Large intestine (tissue), 3 donors: ENCODE measurements around the gene VPS50. TPM values are rescaled to one million over a fixed set of nuclear protein-coding genes. Genes with fewer than 3 reads are reported as not detected.
"Not testable (repeated sequence)": the region's sequence is repeated elsewhere in the genome, so short reads cannot be mapped to it uniquely, and the experiment has no call there.

Experiments
- DNase-seq, 2 donors: peaks; one replicate each; pipeline versions ENCODE4 v3.0.0 to v3.0.0-alpha.2; 2013
- H3K27ac ChIP-seq: one replicate; pipeline ENCODE4 v1.5.1; 2013; ENCODE audit warnings: low read length
- H3K27me3 ChIP-seq: 2 replicates; pipeline ENCODE4 v1.6.1; 2013; ENCODE audit warnings: low read length; ENCODE audit not compliant: control insufficient read depth, insufficient read depth
- H3K36me3 ChIP-seq: 2 replicates; pipeline ENCODE4 v1.6.1; 2013; ENCODE audit warnings: low read length; ENCODE audit not compliant: control insufficient read depth, insufficient read depth
- H3K4me1 ChIP-seq: one replicate; pipeline ENCODE4 v1.6.1; 2013; ENCODE audit warnings: low read length; ENCODE audit not compliant: control insufficient read depth, insufficient read depth
- H3K4me3 ChIP-seq: one replicate; pipeline ENCODE4 v1.5.1; 2013; ENCODE audit warnings: low read length
- H3K9me3 ChIP-seq: one replicate; pipeline ENCODE4 v1.6.1; 2013; ENCODE audit warnings: mild to moderate bottlenecking, low read depth, low read length, moderate library complexity; ENCODE audit not compliant: control insufficient read depth
- WGBS: methylation state at CpG from one replicate; pipeline ENCODE4 v1.1.5; 2013; ENCODE audit warnings: low lambda C conversion rate; ENCODE audit not compliant: insufficient coverage; 5-methylcytosine and 5-hydroxymethylcytosine counted together
- polyA plus RNA-seq: library from polyadenylated mRNA; unstranded; fragments of 120-200 nt; gene quantifications from one replicate; pipeline ENCODE4 v1.2.1, GENCODE V29; 2013

Gene VPS50
- polyA plus RNA-seq, 1 donor: 22.5 TPM

- H3K4me1 ChIP-seq, H3K36me3 ChIP-seq, H3K9me3 ChIP-seq, H3K27ac ChIP-seq, H3K27me3 ChIP-seq, H3K4me3 ChIP-seq, DNase-seq: not testable (repeated sequence)
- WGBS: 100% methylated on average over 1 of the region's 2 CpGs
Observed at GRCh38 chr7:93326291-93326690, 94.1 kb downstream of the VPS50 start.

- WGBS: no CpG with 5 or more reads among the region's 3 CpGs
- DNase-seq: no peak
- Histone ChIP-seq H3K9me3 (no peaks in the 10 kb centered on the region), H3K27me3 (no peaks in the 10 kb centered on the region), H3K4me1 (no peaks in the 10 kb centered on the region), H3K36me3 (no peaks in the 10 kb centered on the region), H3K4me3 (no peak overlapping the region), H3K27ac (no peak overlapping the region)
Observed at GRCh38 chr7:93327006-93327633, 95.0 kb downstream of the VPS50 start.

- Histone ChIP-seq H3K4me3 (no peak overlapping the region), H3K4me1 (no peaks in the 10 kb centered on the region), H3K27me3 (no peaks in the 10 kb centered on the region), H3K9me3 (no peaks in the 10 kb centered on the region), H3K36me3 (peaks cover 2% of the 10 kb centered on the region), H3K27ac (no peak overlapping the region)
- WGBS: 100% methylated on average over 1 of the region's 3 CpGs
- DNase-seq: no peak
Observed at GRCh38 chr7:93331706-93332105, 99.5 kb downstream of the VPS50 start.

GRCh38 chr7:93332172-93332571 is 100.0 kb downstream of the VPS50 start:
- WGBS: 100% methylated on average over 1 of the region's 2 CpGs
- H3K27me3 ChIP-seq: no peaks in the 10 kb centered on the region
- H3K4me3 ChIP-seq: no peak overlapping the region
- DNase-seq: no peak
- H3K4me1 ChIP-seq: no peaks in the 10 kb centered on the region
- peaks cover 2% of the 10 kb centered on the region for H3K36me3 ChIP-seq
- no peaks in the 10 kb centered on the region for H3K9me3 ChIP-seq
- H3K27ac ChIP-seq: no peak overlapping the region

- Histone ChIP-seq H3K4me3 (no peak overlapping the region), H3K4me1 (no peaks in the 10 kb centered on the region), H3K36me3 (peaks cover 9% of the 10 kb centered on the region), H3K27ac (no peak overlapping the region), H3K27me3 (no peaks in the 10 kb centered on the region), H3K9me3 (no peaks in the 10 kb centered on the region)
- no peak for DNase-seq
- no CpG with 5 or more reads among the region's 2 CpGs for WGBS
Observed at GRCh38 chr7:93337052-93337451, 104.9 kb downstream of the VPS50 start.

GRCh38 chr7:93342178-93342577 is 110.0 kb downstream of the VPS50 start:
- not testable (repeated sequence) for H3K9me3 ChIP-seq, DNase-seq, H3K4me1 ChIP-seq, H3K4me3 ChIP-seq, H3K36me3 ChIP-seq, H3K27ac ChIP-seq, H3K27me3 ChIP-seq
- no CpG with 5 or more reads among the region's 13 CpGs for WGBS

GRCh38 chr7:93350338-93350737 is 118.2 kb downstream of the VPS50 start:
- no peaks in the 10 kb centered on the region for H3K27me3 ChIP-seq
- H3K27ac ChIP-seq: no peak overlapping the region
- no peak for DNase-seq
- WGBS: 100% methylated on average over 1 of the region's 2 CpGs
- H3K9me3 ChIP-seq: no peaks in the 10 kb centered on the region
- no peaks in the 10 kb centered on the region for H3K4me1 ChIP-seq
- no peak overlapping the region for H3K4me3 ChIP-seq
- peaks cover 8% of the 10 kb centered on the region for H3K36me3 ChIP-seq

- Histone ChIP-seq H3K4me1 (no peaks in the 10 kb centered on the region), H3K36me3 (peaks cover 8% of the 10 kb centered on the region), H3K27me3 (no peaks in the 10 kb centered on the region), H3K27ac (no peak overlapping the region), H3K4me3 (no peak overlapping the region), H3K9me3 (no peaks in the 10 kb centered on the region)
- no peak for DNase-seq
- WGBS: 100% methylated on average over 1 of the region's 2 CpGs
Observed at GRCh38 chr7:93352881-93353280, 120.7 kb downstream of the VPS50 start.

- Histone ChIP-seq H3K9me3 (no peaks in the 10 kb centered on the region), H3K4me1 (no peaks in the 10 kb centered on the region), H3K27ac (no peak overlapping the region), H3K36me3 (peaks cover 9% of the 10 kb centered on the region), H3K4me3 (no peak overlapping the region), H3K27me3 (no peaks in the 10 kb centered on the region)
- 84% methylated on average over 3 of the region's 4 CpGs for WGBS
- no peak for DNase-seq
Observed at GRCh38 chr7:93354815-93355214, 122.6 kb downstream of the VPS50 start.

GRCh38 chr7:93359520-93360198 is 127.5 kb downstream of the VPS50 start:
- peaks cover 4% of the 10 kb centered on the region for H3K36me3 ChIP-seq
- no peaks in the 10 kb centered on the region for H3K27me3 ChIP-seq
- no peak overlapping the region for H3K4me3 ChIP-seq
- 100% methylated on average over 2 of the region's 2 CpGs for WGBS
- no peaks in the 10 kb centered on the region for H3K9me3 ChIP-seq
- H3K4me1 ChIP-seq: no peaks in the 10 kb centered on the region
- no peak for DNase-seq
- no peak overlapping the region for H3K27ac ChIP-seq

- H3K9me3 ChIP-seq: no peaks in the 10 kb centered on the region
- no CpG with 5 or more reads among the region's 1 CpG for WGBS
- peaks cover 3% of the 10 kb centered on the region for H3K36me3 ChIP-seq
- DNase-seq: no peak
- no peaks in the 10 kb centered on the region for H3K4me1 ChIP-seq
- no peak overlapping the region for H3K4me3 ChIP-seq
- H3K27ac ChIP-seq: no peak overlapping the region
- no peaks in the 10 kb centered on the region for H3K27me3 ChIP-seq
Observed at GRCh38 chr7:93361853-93362252, 129.7 kb downstream of the VPS50 start.
